ENCODE results near the gene WNT11. TPM values are rescaled to one million over a fixed set of nuclear protein-coding genes. Genes with fewer than 3 reads are reported as not detected.

Gene WNT11
- 1 to 10 TPM in 1 of 5 donors, under 1 TPM in 3, not detected in 1; 0.47 to 1.3 (median 0.89) TPM for total RNA-seq
- 0.39 TPM for total RNA-seq (2013)
- 0 to 2.8 (median 0.32) reads per million in 29 experiments for total RNA-seq

GRCh38 chr11:76206327-76207081, at the start of gene WNT11:
TSS of gene WNT11 (minus strand) at chr11:76206502. CDS start at chr11:76206407, 95 bp downstream.
- ATAC-seq (replicated peaks in 1 of 4) = peak; percentile 8 to 25 (median 16)
- ChIA-PET POLR2A (no interaction called here), CTCF (interaction anchor here (1.0 to 2.9 kb wide), 8 partner anchors 31 to 309 kb away, joined by 3 to 26 read pairs (median 4); no protein-coding TSS in a partner anchor)
- DNase-seq = peak in 13 of 35 experiments; percentile 15 to 52 (median 28)
- Mint-ChIP-seq H3K36me3 (no peaks in the 10 kb centered on the region), H3K27ac (no peak within 1 kb of the TSS), H3K4me3 (peak within 1 kb of the TSS; percentile 76 to 82 (median 81)), H3K4me1 (peaks cover 17 to 23% (median 19%) of the 10 kb centered on the region in 3 donors), H3K9me3 (no peaks in the 10 kb centered on the region), H3K27me3 (peaks cover 28 to 44% of the 10 kb centered on the region in 2 donors)
- Histone ChIP-seq H3K27ac (ENCODE audit: low read length) (no peak within 1 kb of the TSS), H3K27me3 (replicated peaks in 1 of 2; ENCODE audit: control insufficient read depth in 2 of 2, extremely low read depth in 1 of 2, insufficient read depth in 2 of 2, low read length in 1 of 2) (peaks cover 0 to 91% of the 10 kb centered on the region in 2 experiments), H3K4me3 (ENCODE audit: control insufficient read depth in 1 of 2, extremely low read depth in 1 of 2, low read length in 1 of 2) (peak within 1 kb of the TSS; percentile 63 to 82), H3K9me3 (no peaks in the 10 kb centered on the region), H3K36me3 (ENCODE audit: control insufficient read depth in 2 of 2, extremely low read depth in 1 of 2, insufficient read depth in 1 of 2, low read length in 1 of 2) (no peaks in the 10 kb centered on the region), H3K4me1 (ENCODE audit: control insufficient read depth in 1 of 2, extremely low read depth in 1 of 2, insufficient read depth in 2 of 2, low read length in 2 of 2) (peaks cover 7 to 51% of the 10 kb centered on the region in 2 experiments)
- 1% methylated on average over 74 of the region's 80 CpGs for WGBS (ENCODE audit: insufficient coverage)

- peaks cover 0 to 3% of the 10 kb centered on the region in 2 donors for H3K27me3 Mint-ChIP-seq
- H3K4me1 Mint-ChIP-seq = no peaks in the 10 kb centered on the region
- H3K4me3 Mint-ChIP-seq = no peak overlapping the region
- no peak overlapping the region for H3K4me3 ChIP-seq (ENCODE audit: control insufficient read depth in 1 of 2, extremely low read depth in 1 of 2, low read length in 1 of 2)
- H3K36me3 ChIP-seq (ENCODE audit: control insufficient read depth in 2 of 2, extremely low read depth in 1 of 2, insufficient read depth in 1 of 2, low read length in 1 of 2) = no peaks in the 10 kb centered on the region
- H3K27me3 ChIP-seq (replicated peaks in 1 of 2; ENCODE audit: control insufficient read depth in 2 of 2, extremely low read depth in 1 of 2, insufficient read depth in 2 of 2, low read length in 1 of 2) = peaks cover 0 to 40% of the 10 kb centered on the region in 2 experiments
- DNase-seq (no peak), ATAC-seq (replicated peaks in 1 of 4) (no peak)
- H3K9me3 Mint-ChIP-seq = no peaks in the 10 kb centered on the region
- no peak overlapping the region for H3K27ac Mint-ChIP-seq
- H3K36me3 Mint-ChIP-seq = no peaks in the 10 kb centered on the region
- no peaks in the 10 kb centered on the region for H3K9me3 ChIP-seq
- WGBS (ENCODE audit: insufficient coverage) = 94% methylated on average over 3 of the region's 9 CpGs
- ChIA-PET CTCF (no interaction called here), POLR2A (no interaction called here)
- H3K4me1 ChIP-seq (ENCODE audit: control insufficient read depth in 1 of 2, extremely low read depth in 1 of 2, insufficient read depth in 2 of 2, low read length in 2 of 2) = no peaks in the 10 kb centered on the region
- no peak overlapping the region for H3K27ac ChIP-seq (ENCODE audit: low read length)
Observed at GRCh38 chr11:76253416-76253815, 47.1 kb upstream of the WNT11 start.

GRCh38 chr11:76252631-76253070, 46.3 kb upstream of the WNT11 start:
- CTCF ChIA-PET = no interaction called here
- 76% methylated on average over 8 of the region's 9 CpGs for WGBS (ENCODE audit: insufficient coverage)

GRCh38 chr11:76251576-76251975, 45.3 kb upstream of the WNT11 start:
- H3K4me3 ChIP-seq (ENCODE audit: control insufficient read depth in 1 of 2, extremely low read depth in 1 of 2, low read length in 1 of 2) = no peak overlapping the region
- POLR2A ChIA-PET = no interaction called here
- Mint-ChIP-seq H3K9me3 (no peaks in the 10 kb centered on the region), H3K27ac (no peak overlapping the region), H3K4me3 (no peak overlapping the region), H3K36me3 (no peaks in the 10 kb centered on the region), H3K27me3 (peaks cover 0 to 3% of the 10 kb centered on the region in 2 donors), H3K4me1 (no peaks in the 10 kb centered on the region)
- H3K4me1 ChIP-seq (ENCODE audit: control insufficient read depth in 1 of 2, extremely low read depth in 1 of 2, insufficient read depth in 2 of 2, low read length in 2 of 2) = no peaks in the 10 kb centered on the region
- peaks cover 0 to 36% of the 10 kb centered on the region in 2 experiments for H3K27me3 ChIP-seq (replicated peaks in 1 of 2; ENCODE audit: control insufficient read depth in 2 of 2, extremely low read depth in 1 of 2, insufficient read depth in 2 of 2, low read length in 1 of 2)
- no peaks in the 10 kb centered on the region for H3K36me3 ChIP-seq (ENCODE audit: control insufficient read depth in 2 of 2, extremely low read depth in 1 of 2, insufficient read depth in 1 of 2, low read length in 1 of 2)
- no peaks in the 10 kb centered on the region for H3K9me3 ChIP-seq
- no peak for ATAC-seq (replicated peaks in 1 of 4)
- CTCF ChIA-PET = interaction anchor here in 1 of 2 donors (0.6 kb wide), 1 partner anchor 18 kb away, joined by 14 read pairs; no protein-coding TSS in a partner anchor
- no peak for DNase-seq
- 50% methylated on average over 2 of the region's 2 CpGs for WGBS (ENCODE audit: insufficient coverage)
- H3K27ac ChIP-seq (ENCODE audit: low read length) = no peak overlapping the region

More at GRCh38 chr11:76252631-76253070, 46.3 kb upstream of the WNT11 start:
- Mint-ChIP-seq H3K36me3 (no peaks in the 10 kb centered on the region), H3K9me3 (no peaks in the 10 kb centered on the region), H3K27ac (no peak overlapping the region), H3K4me3 (no peak overlapping the region), H3K4me1 (no peaks in the 10 kb centered on the region), H3K27me3 (peaks cover 0 to 3% of the 10 kb centered on the region in 2 donors)
- Histone ChIP-seq H3K4me1 (ENCODE audit: control insufficient read depth in 1 of 2, extremely low read depth in 1 of 2, insufficient read depth in 2 of 2, low read length in 2 of 2) (no peaks in the 10 kb centered on the region), H3K27me3 (replicated peaks in 1 of 2; ENCODE audit: control insufficient read depth in 2 of 2, extremely low read depth in 1 of 2, insufficient read depth in 2 of 2, low read length in 1 of 2) (peaks cover 0 to 40% of the 10 kb centered on the region in 2 experiments), H3K9me3 (no peaks in the 10 kb centered on the region), H3K27ac (ENCODE audit: low read length) (no peak overlapping the region), H3K4me3 (ENCODE audit: control insufficient read depth in 1 of 2, extremely low read depth in 1 of 2, low read length in 1 of 2) (no peak overlapping the region), H3K36me3 (ENCODE audit: control insufficient read depth in 2 of 2, extremely low read depth in 1 of 2, insufficient read depth in 1 of 2, low read length in 1 of 2) (no peaks in the 10 kb centered on the region)
- no peak for DNase-seq
- POLR2A ChIA-PET = no interaction called here
- ATAC-seq (replicated peaks in 1 of 4) = no peak

GRCh38 chr11:76251226-76251575, 44.9 kb upstream of the WNT11 start:
- Mint-ChIP-seq H3K4me1 (no peaks in the 10 kb centered on the region), H3K36me3 (no peaks in the 10 kb centered on the region), H3K4me3 (no peak overlapping the region), H3K27ac (no peak overlapping the region), H3K9me3 (no peaks in the 10 kb centered on the region), H3K27me3 (peaks cover 0 to 3% of the 10 kb centered on the region in 2 donors)
- Histone ChIP-seq H3K27ac (ENCODE audit: low read length) (no peak overlapping the region), H3K4me1 (ENCODE audit: control insufficient read depth in 1 of 2, extremely low read depth in 1 of 2, insufficient read depth in 2 of 2, low read length in 2 of 2) (no peaks in the 10 kb centered on the region), H3K27me3 (replicated peaks in 1 of 2; ENCODE audit: control insufficient read depth in 2 of 2, extremely low read depth in 1 of 2, insufficient read depth in 2 of 2, low read length in 1 of 2) (peaks cover 0 to 34% of the 10 kb centered on the region in 2 experiments), H3K4me3 (ENCODE audit: control insufficient read depth in 1 of 2, extremely low read depth in 1 of 2, low read length in 1 of 2) (peak overlapping the region in 1 of 2 donors; percentile 11), H3K36me3 (ENCODE audit: control insufficient read depth in 2 of 2, extremely low read depth in 1 of 2, insufficient read depth in 1 of 2, low read length in 1 of 2) (no peaks in the 10 kb centered on the region), H3K9me3 (no peaks in the 10 kb centered on the region)
- POLR2A ChIA-PET = no interaction called here
- 83% methylated on average over 3 of the region's 3 CpGs for WGBS (ENCODE audit: insufficient coverage)
- DNase-seq = no peak
- no peak for ATAC-seq (replicated peaks in 1 of 4)
- CTCF ChIA-PET = no interaction called here

GRCh38 chr11:76250520-76251225, 44.4 kb upstream of the WNT11 start:
- H3K27me3 Mint-ChIP-seq = peaks cover 0 to 3% of the 10 kb centered on the region in 2 donors
- no peaks in the 10 kb centered on the region for H3K36me3 Mint-ChIP-seq
- no peaks in the 10 kb centered on the region for H3K9me3 ChIP-seq
- ATAC-seq (replicated peaks in 1 of 4) = no peak
- 93% methylated on average over 3 of the region's 6 CpGs for WGBS (ENCODE audit: insufficient coverage)
- no peaks in the 10 kb centered on the region for H3K4me1 ChIP-seq (ENCODE audit: control insufficient read depth in 1 of 2, extremely low read depth in 1 of 2, insufficient read depth in 2 of 2, low read length in 2 of 2)
- H3K4me3 Mint-ChIP-seq = no peak overlapping the region
- no peaks in the 10 kb centered on the region for H3K4me1 Mint-ChIP-seq
- H3K27ac Mint-ChIP-seq = no peak overlapping the region
- ChIA-PET POLR2A (no interaction called here), CTCF (no interaction called here)
- no peaks in the 10 kb centered on the region for H3K9me3 Mint-ChIP-seq
- DNase-seq = no peak
- peaks cover 0 to 33% of the 10 kb centered on the region in 2 experiments for H3K27me3 ChIP-seq (replicated peaks in 1 of 2; ENCODE audit: control insufficient read depth in 2 of 2, extremely low read depth in 1 of 2, insufficient read depth in 2 of 2, low read length in 1 of 2)
- H3K4me3 ChIP-seq (ENCODE audit: control insufficient read depth in 1 of 2, extremely low read depth in 1 of 2, low read length in 1 of 2) = peak overlapping the region in 1 of 2 donors; percentile 11
- H3K27ac ChIP-seq (ENCODE audit: low read length) = no peak overlapping the region
- H3K36me3 ChIP-seq (ENCODE audit: control insufficient read depth in 2 of 2, extremely low read depth in 1 of 2, insufficient read depth in 1 of 2, low read length in 1 of 2) = no peaks in the 10 kb centered on the region

All from T-cell (primary cell).